Measurements from ENCODE around the gene RNF113B.

Gene RNF113B

DNA sequence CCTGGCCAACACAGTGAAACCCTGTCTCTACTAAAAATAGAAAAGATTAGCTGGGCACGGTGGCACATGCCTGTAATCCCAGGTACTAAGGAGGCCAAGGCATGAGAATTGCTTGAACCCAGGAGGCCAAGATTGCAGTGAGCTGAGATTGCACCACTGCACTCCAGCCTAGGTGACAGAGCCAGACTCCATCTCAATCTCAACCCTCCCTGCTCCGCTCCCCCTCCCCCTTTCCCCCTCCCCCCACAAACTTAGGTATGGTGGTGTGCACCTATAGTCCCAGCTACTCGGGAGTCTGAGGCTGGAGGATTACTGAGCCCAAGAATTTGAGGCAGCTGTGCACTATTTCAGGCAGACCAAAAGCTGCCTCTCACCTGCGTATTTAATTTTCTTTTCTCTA lies 21.6 kb upstream of the RNF113B start:
- WGBS (ENCODE audit: insufficient coverage) = 100% methylated on average over 2 of the region's 4 CpGs
- no peak overlapping the region for H3K27ac ChIP-seq (ENCODE audit: insufficient read depth in 1 of 2, low read depth in 1 of 2, low read length in 2 of 2, poor library complexity in 1 of 2, severe bottlenecking in 2 of 2)
- CTCF ChIA-PET = no interaction called here
- H3K4me1 ChIP-seq (ENCODE audit: control extremely low read depth in 1 of 4, control insufficient read depth in 4 of 4, insufficient read depth in 4 of 4, low read length in 3 of 4) = no peaks in the 10 kb centered on the region
- POLR2A ChIA-PET = no interaction called here
- H3K27me3 ChIP-seq (replicated peaks in 2 of 5; ENCODE audit: control insufficient read depth in 4 of 5, insufficient read depth in 5 of 5, low read length in 4 of 5) = no peaks in the 10 kb centered on the region
- DNase-seq = no peak
- peaks cover 0 to 4% (median 0%) of the 10 kb centered on the region in 5 experiments for H3K9me3 ChIP-seq (ENCODE audit: control extremely low read depth in 1 of 5, control insufficient read depth in 4 of 5, insufficient read depth in 2 of 5, low read depth in 1 of 5, low read length in 4 of 5)
- no peak overlapping the region for H3K4me3 ChIP-seq (ENCODE audit: control insufficient read depth in 1 of 7, extremely low read depth in 1 of 7, insufficient read depth in 4 of 7, low read depth in 2 of 7, low read length in 6 of 7)
- no peaks in the 10 kb centered on the region for H3K36me3 ChIP-seq (ENCODE audit: control insufficient read depth in 4 of 4, insufficient read depth in 4 of 4, low read length in 3 of 4)

- Histone ChIP-seq H3K4me3 (ENCODE audit: control insufficient read depth in 1 of 7, extremely low read depth in 1 of 7, insufficient read depth in 4 of 7, low read depth in 2 of 7, low read length in 6 of 7) (no peak overlapping the region), H3K36me3 (ENCODE audit: control insufficient read depth in 4 of 4, insufficient read depth in 4 of 4, low read length in 3 of 4) (no peaks in the 10 kb centered on the region), H3K9me3 (ENCODE audit: control extremely low read depth in 1 of 5, control insufficient read depth in 4 of 5, insufficient read depth in 2 of 5, low read depth in 1 of 5, low read length in 4 of 5) (no peaks in the 10 kb centered on the region), H3K4me1 (ENCODE audit: control extremely low read depth in 1 of 4, control insufficient read depth in 4 of 4, insufficient read depth in 4 of 4, low read length in 3 of 4) (no peaks in the 10 kb centered on the region), H3K27me3 (replicated peaks in 2 of 5; ENCODE audit: control insufficient read depth in 4 of 5, insufficient read depth in 5 of 5, low read length in 4 of 5) (no peaks in the 10 kb centered on the region), H3K27ac (ENCODE audit: insufficient read depth in 1 of 2, low read depth in 1 of 2, low read length in 2 of 2, poor library complexity in 1 of 2, severe bottlenecking in 2 of 2) (no peak overlapping the region)
- ChIA-PET POLR2A (no interaction called here), CTCF (interaction anchor here (1.4 kb wide), 1 partner anchor 11 kb away, joined by 3 read pairs; no protein-coding TSS in a partner anchor)
- 83% methylated on average over 6 of the region's 10 CpGs for WGBS (ENCODE audit: insufficient coverage)
- no peak for DNase-seq
Measured at GRCh38 chr13:98195054-98195791, 18.2 kb upstream of the RNF113B start.

DNA sequence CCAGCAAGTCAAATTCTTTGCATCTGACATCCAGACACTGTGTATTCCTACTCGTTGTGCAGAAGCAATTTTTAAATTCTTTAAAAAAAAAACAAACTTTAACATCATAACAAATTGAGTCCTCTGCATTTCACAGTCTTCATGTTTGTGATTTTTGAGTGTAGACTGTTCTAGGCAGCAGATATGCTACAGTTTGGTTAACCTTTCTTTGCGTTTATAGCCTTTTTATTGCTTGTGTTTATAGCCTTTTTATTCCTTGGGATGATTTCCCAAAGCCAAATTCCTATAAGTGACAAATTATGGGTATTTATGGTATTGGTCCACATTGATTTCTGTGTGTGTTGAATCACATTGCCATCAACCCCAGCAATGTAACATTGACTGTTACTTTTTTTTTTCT lies 14.9 kb upstream of the RNF113B start:
- no CpG with 5 or more reads among the region's 2 CpGs for WGBS (ENCODE audit: insufficient coverage)
- POLR2A ChIA-PET = no interaction called here

DNA sequence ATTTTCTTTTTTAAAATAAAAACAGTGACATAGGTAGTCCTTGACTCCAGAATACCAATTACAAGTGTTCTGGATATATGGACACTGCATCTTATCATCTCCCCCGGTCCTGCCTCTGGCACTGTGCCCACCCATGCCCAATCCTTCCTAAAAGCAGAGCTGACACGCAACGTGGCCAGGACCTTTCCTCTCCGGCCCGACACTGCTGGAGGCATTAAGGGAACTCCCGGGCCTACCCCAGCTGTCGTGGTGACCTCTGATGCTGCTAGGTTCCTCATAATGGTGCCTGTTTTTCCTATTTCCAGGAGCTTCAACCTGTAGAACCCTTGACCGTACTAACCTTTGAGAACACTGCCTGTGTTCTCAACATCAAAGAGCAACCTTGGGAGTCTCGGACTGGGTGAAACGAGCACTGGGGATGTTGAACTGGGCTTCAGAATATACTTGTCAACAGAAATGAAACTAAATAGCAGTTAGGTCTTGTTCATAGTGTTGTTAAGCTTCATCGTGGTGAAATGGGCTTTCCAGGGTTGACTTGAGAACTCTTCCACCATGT lies 13.9 kb upstream of the RNF113B start:
- no peak overlapping the region for H3K27ac ChIP-seq (ENCODE audit: insufficient read depth in 1 of 2, low read depth in 1 of 2, low read length in 2 of 2, poor library complexity in 1 of 2, severe bottlenecking in 2 of 2)
- POLR2A ChIA-PET = no interaction called here
- H3K4me1 ChIP-seq (ENCODE audit: control extremely low read depth in 1 of 4, control insufficient read depth in 4 of 4, insufficient read depth in 4 of 4, low read length in 3 of 4) = no peaks in the 10 kb centered on the region
- no peaks in the 10 kb centered on the region for H3K9me3 ChIP-seq (ENCODE audit: control extremely low read depth in 1 of 5, control insufficient read depth in 4 of 5, insufficient read depth in 2 of 5, low read depth in 1 of 5, low read length in 4 of 5)
- H3K4me3 ChIP-seq (ENCODE audit: control insufficient read depth in 1 of 7, extremely low read depth in 1 of 7, insufficient read depth in 4 of 7, low read depth in 2 of 7, low read length in 6 of 7) = no peak overlapping the region
- 97% methylated on average over 10 of the region's 11 CpGs for WGBS (ENCODE audit: insufficient coverage)
- CTCF ChIA-PET = no interaction called here
- no peak for DNase-seq
- no peaks in the 10 kb centered on the region for H3K36me3 ChIP-seq (ENCODE audit: control insufficient read depth in 4 of 4, insufficient read depth in 4 of 4, low read length in 3 of 4)
- H3K27me3 ChIP-seq (replicated peaks in 2 of 5; ENCODE audit: control insufficient read depth in 4 of 5, insufficient read depth in 5 of 5, low read length in 4 of 5) = no peaks in the 10 kb centered on the region

More for the DNA sequence above, 14.9 kb upstream of the RNF113B start:
- Histone ChIP-seq H3K27me3 (replicated peaks in 2 of 5; ENCODE audit: control insufficient read depth in 4 of 5, insufficient read depth in 5 of 5, low read length in 4 of 5) (no peaks in the 10 kb centered on the region), H3K9me3 (ENCODE audit: control extremely low read depth in 1 of 5, control insufficient read depth in 4 of 5, insufficient read depth in 2 of 5, low read depth in 1 of 5, low read length in 4 of 5) (no peaks in the 10 kb centered on the region), H3K27ac (ENCODE audit: insufficient read depth in 1 of 2, low read depth in 1 of 2, low read length in 2 of 2, poor library complexity in 1 of 2, severe bottlenecking in 2 of 2) (no peak overlapping the region), H3K4me3 (ENCODE audit: control insufficient read depth in 1 of 7, extremely low read depth in 1 of 7, insufficient read depth in 4 of 7, low read depth in 2 of 7, low read length in 6 of 7) (no peak overlapping the region), H3K36me3 (ENCODE audit: control insufficient read depth in 4 of 4, insufficient read depth in 4 of 4, low read length in 3 of 4) (no peaks in the 10 kb centered on the region), H3K4me1 (ENCODE audit: control extremely low read depth in 1 of 4, control insufficient read depth in 4 of 4, insufficient read depth in 4 of 4, low read length in 3 of 4) (no peaks in the 10 kb centered on the region)
- DNase-seq = no peak
- CTCF ChIA-PET = no interaction called here

- Histone ChIP-seq H3K9me3 (ENCODE audit: control extremely low read depth in 1 of 5, control insufficient read depth in 4 of 5, insufficient read depth in 2 of 5, low read depth in 1 of 5, low read length in 4 of 5) (no peaks in the 10 kb centered on the region), H3K27ac (ENCODE audit: insufficient read depth in 1 of 2, low read depth in 1 of 2, low read length in 2 of 2, poor library complexity in 1 of 2, severe bottlenecking in 2 of 2) (no peak overlapping the region), H3K4me1 (ENCODE audit: control extremely low read depth in 1 of 4, control insufficient read depth in 4 of 4, insufficient read depth in 4 of 4, low read length in 3 of 4) (no peaks in the 10 kb centered on the region), H3K36me3 (ENCODE audit: control insufficient read depth in 4 of 4, insufficient read depth in 4 of 4, low read length in 3 of 4) (no peaks in the 10 kb centered on the region), H3K27me3 (replicated peaks in 2 of 5; ENCODE audit: control insufficient read depth in 4 of 5, insufficient read depth in 5 of 5, low read length in 4 of 5) (no peaks in the 10 kb centered on the region), H3K4me3 (ENCODE audit: control insufficient read depth in 1 of 7, extremely low read depth in 1 of 7, insufficient read depth in 4 of 7, low read depth in 2 of 7, low read length in 6 of 7) (no peak overlapping the region)
- ChIA-PET POLR2A (no interaction called here), CTCF (no interaction called here)
- peak in 2 of 3 donors; percentile 9 to 10 for DNase-seq
- 76% methylated on average over 2 of the region's 4 CpGs for WGBS (ENCODE audit: insufficient coverage)
Measured at GRCh38 chr13:98189841-98190505, 12.9 kb upstream of the RNF113B start.

DNA sequence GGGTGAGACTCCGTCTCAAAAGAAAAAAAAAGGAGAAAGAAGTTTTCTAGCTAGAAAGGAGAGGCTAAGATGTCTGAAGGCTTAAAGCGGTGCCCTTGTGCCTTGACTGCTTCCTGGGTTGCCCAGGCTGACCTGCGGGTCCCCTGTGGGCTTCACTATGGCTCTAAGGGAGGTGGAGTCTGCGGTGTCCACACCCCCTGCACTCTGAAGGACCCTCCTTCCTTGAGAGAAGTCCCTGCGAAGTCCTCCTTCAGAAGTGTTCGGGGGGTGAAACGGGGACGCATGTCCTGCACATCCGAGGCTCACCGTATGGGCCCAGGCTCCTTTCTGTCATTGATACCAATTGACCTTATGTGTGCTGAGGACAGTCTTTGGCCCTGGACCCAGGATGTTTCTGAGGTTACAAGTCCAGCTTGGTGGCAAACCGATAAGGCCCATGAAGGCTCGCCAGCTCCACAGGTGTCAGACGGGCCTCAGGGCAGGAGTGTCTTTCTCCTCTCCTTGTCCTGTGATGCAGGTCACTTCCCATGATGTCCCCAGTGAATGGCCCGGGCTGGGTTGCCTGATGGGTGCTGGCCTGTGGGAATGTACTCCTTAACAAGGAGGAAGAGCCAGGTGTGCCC lies 11.6 kb upstream of the RNF113B start:
- no peak overlapping the region for H3K27ac ChIP-seq (ENCODE audit: insufficient read depth in 1 of 2, low read depth in 1 of 2, low read length in 2 of 2, poor library complexity in 1 of 2, severe bottlenecking in 2 of 2)
- CTCF ChIA-PET = no interaction called here
- H3K4me3 ChIP-seq (ENCODE audit: control insufficient read depth in 1 of 7, extremely low read depth in 1 of 7, insufficient read depth in 4 of 7, low read depth in 2 of 7, low read length in 6 of 7) = no peak overlapping the region
- H3K36me3 ChIP-seq (ENCODE audit: control insufficient read depth in 4 of 4, insufficient read depth in 4 of 4, low read length in 3 of 4) = no peaks in the 10 kb centered on the region
- H3K4me1 ChIP-seq (ENCODE audit: control extremely low read depth in 1 of 4, control insufficient read depth in 4 of 4, insufficient read depth in 4 of 4, low read length in 3 of 4) = no peaks in the 10 kb centered on the region
- no peak for DNase-seq
- no peaks in the 10 kb centered on the region for H3K9me3 ChIP-seq (ENCODE audit: control extremely low read depth in 1 of 5, control insufficient read depth in 4 of 5, insufficient read depth in 2 of 5, low read depth in 1 of 5, low read length in 4 of 5)
- POLR2A ChIA-PET = no interaction called here
- WGBS (ENCODE audit: insufficient coverage) = 97% methylated on average over 14 of the region's 14 CpGs
- no peaks in the 10 kb centered on the region for H3K27me3 ChIP-seq (replicated peaks in 2 of 5; ENCODE audit: control insufficient read depth in 4 of 5, insufficient read depth in 5 of 5, low read length in 4 of 5)

GRCh38 chr13:98187965-98188261 lies 10.8 kb upstream of the RNF113B start:
- Histone ChIP-seq H3K4me3 (ENCODE audit: control insufficient read depth in 1 of 7, extremely low read depth in 1 of 7, insufficient read depth in 4 of 7, low read depth in 2 of 7, low read length in 6 of 7) (no peak overlapping the region), H3K27me3 (replicated peaks in 2 of 5; ENCODE audit: control insufficient read depth in 4 of 5, insufficient read depth in 5 of 5, low read length in 4 of 5) (no peaks in the 10 kb centered on the region), H3K9me3 (ENCODE audit: control extremely low read depth in 1 of 5, control insufficient read depth in 4 of 5, insufficient read depth in 2 of 5, low read depth in 1 of 5, low read length in 4 of 5) (no peaks in the 10 kb centered on the region), H3K27ac (ENCODE audit: insufficient read depth in 1 of 2, low read depth in 1 of 2, low read length in 2 of 2, poor library complexity in 1 of 2, severe bottlenecking in 2 of 2) (no peak overlapping the region), H3K36me3 (ENCODE audit: control insufficient read depth in 4 of 4, insufficient read depth in 4 of 4, low read length in 3 of 4) (no peaks in the 10 kb centered on the region), H3K4me1 (ENCODE audit: control extremely low read depth in 1 of 4, control insufficient read depth in 4 of 4, insufficient read depth in 4 of 4, low read length in 3 of 4) (no peaks in the 10 kb centered on the region)
- ChIA-PET POLR2A (no interaction called here), CTCF (no interaction called here)
- 95% methylated on average over 6 of the region's 7 CpGs for WGBS (ENCODE audit: insufficient coverage)
- DNase-seq = no peak
